Measurements from ENCODE around the gene ADM. TPM values are rescaled to one million over a fixed set of nuclear protein-coding genes. Genes with fewer than 3 reads are reported as not detected.
A peak's percentile ranks its signal among the peaks of the same experiment; 100 is the strongest.

ADM gene
- total RNA-seq, 1 donor from 2014 or later: 569 TPM

DNA sequence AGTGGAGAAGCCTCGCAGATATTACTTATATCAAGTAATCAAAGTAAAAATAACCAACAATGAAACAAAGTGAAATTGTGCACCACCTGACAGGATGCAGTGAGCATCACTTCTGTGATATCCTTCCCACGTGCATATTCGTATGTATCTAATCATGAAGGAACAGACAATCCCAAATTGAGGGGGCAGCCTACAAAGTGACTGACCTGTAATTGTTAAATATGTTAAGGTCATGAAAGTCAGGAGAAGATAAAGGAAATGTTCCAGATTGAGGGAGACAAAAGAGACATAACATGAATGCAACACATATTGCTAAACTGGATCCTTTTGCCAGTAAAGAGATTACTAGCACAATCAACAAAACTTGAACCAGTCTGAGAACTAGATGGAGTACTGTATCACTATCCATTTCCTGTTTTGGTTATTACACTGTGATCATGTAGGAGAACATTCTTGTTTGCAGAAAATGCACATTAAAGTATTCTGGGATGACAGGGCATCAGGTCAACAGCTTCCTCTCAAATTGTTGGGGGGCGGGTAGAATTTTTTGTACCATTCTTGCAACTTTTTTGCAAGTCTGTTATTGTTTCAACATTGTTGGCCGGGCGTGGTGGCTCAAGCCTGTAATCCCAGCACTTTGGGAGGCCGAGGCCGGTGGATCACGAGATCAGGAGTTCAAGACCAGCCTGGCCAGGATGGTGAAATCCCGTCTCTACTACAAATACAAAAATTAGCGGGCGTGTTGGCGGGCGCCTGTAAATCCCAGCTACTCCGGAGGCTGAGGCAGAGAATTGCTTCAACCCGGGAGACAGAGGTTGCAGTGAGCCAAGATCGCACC is 12.9 kb upstream of the ADM start:
- DNase-seq: peak; percentile 55

DNA sequence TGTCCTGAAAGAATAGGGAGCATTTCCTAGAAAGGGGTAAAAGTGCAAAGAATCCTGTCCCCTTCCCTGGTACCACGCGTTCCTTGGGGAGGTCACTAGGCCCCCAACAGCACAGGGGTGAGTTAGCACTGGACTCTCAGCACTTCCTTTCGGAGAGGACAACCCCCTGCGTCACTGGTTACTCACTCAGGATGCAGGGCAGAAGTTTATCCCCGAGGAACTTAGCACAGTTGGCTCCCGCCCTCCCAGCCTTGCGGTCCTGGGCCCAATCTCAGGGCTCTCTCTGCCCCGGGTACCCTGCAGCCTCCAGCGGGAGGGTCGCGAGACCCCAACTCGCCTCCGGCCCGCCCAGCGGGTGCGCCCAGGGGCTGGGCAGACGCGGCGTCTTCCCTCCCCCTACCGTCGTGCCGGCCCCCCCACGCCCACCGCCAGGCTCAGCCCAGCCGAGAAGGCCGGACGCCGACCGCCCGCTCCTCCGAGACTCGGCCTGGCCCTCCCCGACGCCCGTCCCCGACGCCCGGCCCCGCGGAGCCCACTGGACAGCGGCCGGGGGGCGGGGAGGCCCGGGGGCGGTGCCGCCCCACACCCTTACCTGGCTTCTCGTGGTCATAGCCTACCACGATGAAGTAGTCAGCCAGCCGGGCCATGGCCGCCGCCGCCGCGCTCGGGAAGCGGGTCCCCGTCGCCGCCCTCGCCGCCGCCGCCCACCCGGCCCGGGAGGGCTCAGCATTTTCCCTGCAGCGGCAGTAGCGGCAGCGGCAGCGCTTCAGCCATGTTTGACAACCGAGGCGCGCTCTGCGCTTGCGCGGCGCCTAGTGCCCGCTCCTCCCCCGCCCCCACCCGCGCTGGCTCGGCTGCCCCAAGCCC is 11.2 kb upstream of the ADM start, which contains the start of gene SBF2:
TSS of gene SBF2 (minus strand) at position 797 of the 867 bp plus-strand sequence. CDS start at position 647, 150 bp downstream.
- DNase-seq: peak; percentile 95

DNA sequence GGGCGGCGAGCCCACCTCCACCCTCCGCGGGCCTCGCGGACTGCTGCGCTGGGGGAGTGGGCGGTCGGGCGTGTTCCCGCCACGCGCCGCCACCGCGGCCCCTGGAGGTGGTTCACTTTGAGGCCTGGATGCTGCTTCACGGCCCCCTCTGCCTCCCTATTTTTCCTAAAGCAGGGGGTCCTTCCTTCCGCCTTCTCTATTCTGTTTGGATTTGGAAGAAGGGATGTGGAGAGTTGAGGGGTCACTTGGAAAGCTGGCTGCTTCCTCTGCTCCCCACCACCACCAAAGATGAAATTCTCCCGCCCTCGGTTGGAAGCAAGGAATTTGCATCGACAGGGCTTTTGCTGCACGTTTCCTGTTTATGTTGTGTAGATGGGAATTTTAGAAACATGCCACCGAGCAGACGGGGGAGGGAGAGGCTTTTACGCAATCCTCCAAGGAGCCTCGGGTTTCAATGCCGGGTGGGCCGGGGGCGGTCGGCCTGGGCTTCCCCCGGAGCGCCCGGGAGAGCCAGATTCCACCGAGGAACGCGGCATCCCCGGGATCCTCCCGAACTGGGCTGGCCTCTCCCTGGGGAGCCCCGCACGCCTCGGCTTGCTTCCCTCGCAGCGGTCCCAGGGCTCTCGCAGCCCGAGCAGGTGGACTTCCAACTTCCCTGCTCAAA is 10.5 kb upstream of the ADM start:
- DNase-seq: peak; percentile 55

DNA sequence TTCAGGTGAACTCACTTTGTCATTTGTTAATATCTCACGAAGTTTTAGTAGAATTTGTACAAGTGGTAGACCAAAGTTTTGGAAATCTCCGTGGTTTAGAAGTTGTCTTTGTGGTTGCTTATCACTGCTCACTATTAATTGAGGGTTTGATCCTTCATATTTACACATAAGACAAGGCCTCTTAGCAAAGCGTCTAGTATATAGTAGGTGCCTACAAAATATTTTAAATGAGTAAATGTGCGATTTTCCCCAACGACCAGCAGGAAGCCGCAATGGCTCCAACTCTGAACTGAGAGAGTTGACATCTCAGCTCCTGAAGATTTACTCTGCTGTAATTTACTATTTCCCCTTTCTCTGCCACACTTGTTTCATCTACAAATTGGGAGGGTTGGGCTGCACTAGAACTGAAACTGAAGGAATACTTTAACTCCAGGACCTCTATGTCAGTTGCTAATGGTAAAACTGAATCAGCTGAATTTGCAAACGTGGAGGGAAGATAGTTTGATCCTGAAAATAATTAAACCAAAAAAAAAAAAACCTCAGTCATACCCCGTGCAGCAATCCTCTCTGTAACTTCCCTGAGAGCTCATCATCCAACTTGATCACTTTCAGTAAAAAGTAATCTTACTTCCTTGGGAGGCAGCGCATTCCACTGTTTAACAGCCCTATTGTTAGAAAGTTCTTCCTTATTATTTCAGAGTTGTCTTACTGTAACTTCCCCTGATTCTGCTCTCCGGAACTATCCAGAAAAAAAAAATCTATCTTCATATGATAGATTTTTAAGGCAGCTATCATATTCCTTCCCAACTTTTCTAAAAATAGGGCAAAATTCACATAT is 9.6 kb upstream of the ADM start:
- DNase-seq: peak; percentile 55

DNA sequence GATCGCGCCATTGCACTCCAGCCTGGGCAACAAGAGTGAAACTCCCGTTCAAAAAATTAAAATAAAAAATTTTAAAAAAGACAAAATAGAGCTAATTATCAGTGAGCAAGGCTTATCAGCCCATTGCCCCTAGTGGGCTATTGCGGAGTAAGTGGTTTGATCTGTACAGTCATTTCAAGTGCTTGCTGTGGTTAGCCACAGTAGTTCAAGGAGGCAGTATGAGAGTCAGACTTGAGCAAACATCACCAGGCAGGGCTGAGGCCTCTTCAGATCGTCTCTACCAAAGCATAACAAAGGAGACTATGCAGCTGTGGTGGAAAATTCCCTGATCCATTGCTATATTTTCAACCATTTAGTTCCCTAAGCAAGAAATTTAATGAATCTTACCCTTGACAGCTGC is 6.5 kb upstream of the ADM start:
- peak; percentile 21 for DNase-seq

DNA sequence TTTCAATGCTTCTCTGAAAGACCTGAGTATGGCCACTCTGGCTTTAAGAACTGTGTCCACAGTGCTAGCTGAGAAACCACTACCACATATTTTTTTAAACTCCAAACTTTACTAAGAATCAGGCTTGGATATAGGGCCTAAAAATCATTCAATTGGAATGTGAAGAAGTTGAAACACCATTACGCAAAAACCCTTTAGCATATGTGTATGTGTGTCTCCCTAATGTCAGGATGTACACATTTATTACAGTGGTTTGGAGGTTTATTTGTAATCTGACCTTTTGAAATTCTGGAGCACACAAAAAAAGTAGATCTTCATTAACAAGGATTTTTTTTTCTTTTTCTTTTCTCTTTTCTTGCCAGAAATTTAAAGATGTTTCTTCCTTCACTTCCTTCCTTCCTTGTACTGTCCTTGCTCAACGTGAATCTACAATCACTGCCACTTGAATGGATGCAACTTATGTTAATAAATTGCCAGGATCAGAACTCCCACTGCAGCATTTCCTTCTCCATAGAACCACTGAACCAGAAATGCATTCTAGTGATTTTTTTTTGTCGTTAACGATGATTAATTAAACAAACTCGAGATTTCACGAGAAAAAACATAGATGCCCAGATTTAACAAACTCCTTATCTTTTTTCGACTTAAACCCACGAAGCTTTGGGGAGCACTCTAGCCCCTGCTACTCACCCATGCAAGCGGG is 3.1 kb upstream of the ADM start:
- no peak for DNase-seq

DNA sequence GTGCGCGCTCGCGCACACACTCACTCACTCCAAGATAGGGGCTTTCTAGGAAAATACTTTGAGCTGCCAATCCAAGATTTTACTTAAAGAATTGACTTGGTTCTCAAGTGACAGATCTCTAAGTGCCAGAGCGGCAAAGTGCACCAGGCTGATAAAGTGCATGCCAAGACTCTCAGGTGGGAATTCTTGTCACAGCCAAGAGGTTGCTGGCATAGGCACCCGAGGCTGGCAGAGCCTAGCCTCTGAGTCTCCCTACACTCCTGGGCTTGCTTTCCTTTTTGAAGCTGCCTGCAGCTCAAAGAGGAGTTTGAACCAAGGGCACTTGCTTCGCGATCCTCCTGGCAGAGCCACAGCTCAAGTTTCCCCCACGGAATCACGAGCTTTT is 2.5 kb upstream of the ADM start:
- no peak for DNase-seq

DNA sequence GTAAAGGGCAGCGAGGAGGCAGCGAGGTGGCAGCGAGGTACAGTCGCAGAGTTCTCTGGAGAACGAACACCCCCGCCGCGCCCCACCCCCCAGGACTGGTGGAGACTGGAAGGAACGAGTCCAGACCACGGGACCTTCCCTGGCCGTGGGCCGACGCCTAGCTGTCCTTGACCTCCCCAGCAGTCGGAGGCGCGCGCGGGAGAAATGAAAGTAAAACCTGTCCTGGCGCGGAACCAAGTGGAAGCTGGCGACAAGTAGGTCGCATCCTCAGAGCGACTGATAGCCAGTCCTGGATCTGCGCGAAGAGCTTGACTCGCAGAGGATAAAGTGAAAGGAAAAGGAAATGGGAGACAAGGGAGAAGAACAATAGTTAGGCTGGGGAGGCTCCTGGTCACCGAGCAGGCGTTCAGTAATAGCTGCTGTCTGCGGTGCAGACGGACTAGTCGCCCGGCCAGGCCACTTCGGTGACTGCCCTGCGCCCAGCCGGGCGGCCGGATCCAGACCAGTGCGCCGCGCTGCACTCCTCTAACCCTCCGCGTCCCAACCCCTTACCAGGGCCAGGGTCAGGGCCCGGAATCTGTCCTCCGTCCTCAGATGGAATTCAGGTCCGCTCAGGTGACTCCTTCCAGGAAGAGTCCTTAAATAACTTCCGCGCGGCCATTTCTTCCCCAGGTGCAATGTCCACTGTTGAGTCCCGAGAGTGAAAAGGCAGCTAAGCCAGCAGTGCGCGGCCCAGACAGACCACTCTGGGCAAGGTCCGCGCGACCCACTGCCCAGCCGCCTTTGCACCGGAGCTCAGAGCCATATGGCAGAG is 1.9 kb upstream of the ADM start:
- peak; percentile 72 for DNase-seq

DNA sequence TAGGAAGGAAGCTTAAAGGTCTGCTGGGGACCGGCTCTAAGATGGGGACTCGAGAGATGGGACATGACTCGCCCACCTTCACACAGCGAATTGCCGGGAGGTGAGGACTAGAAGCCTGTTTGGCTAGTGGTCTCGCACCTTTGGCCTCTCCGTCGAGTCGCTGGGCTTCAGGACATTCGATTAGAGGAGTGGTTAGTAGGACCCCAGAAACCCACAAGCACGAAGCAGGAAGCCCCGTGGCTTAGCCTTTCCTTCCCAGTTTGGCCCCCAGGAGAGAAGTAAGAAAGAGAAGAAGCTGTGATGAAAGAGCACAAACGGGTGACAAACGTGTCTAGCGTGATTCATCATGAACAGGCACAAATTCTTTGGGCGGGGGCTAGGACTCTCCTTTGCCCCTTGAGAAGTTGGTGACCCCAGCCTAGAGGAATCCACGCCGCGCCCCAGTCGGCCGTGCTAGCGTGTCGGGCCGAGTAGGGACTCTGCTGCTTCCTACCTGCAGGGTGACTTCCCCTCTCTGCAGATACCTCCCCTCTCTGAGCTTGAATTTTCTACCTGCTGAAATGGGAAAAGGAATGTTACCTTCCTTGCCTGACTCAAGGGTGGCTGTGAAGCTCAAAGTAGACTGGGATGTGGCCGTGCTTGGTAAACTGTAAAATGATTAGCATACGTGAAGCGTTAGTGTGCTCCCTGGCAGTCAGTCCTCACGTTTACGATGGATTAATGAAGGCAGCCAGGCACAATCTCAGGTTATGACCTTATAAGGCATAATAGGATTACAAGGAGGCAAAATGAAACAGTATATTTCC is 1.1 kb upstream of the ADM start:
- peak; percentile 67 for DNase-seq

DNA sequence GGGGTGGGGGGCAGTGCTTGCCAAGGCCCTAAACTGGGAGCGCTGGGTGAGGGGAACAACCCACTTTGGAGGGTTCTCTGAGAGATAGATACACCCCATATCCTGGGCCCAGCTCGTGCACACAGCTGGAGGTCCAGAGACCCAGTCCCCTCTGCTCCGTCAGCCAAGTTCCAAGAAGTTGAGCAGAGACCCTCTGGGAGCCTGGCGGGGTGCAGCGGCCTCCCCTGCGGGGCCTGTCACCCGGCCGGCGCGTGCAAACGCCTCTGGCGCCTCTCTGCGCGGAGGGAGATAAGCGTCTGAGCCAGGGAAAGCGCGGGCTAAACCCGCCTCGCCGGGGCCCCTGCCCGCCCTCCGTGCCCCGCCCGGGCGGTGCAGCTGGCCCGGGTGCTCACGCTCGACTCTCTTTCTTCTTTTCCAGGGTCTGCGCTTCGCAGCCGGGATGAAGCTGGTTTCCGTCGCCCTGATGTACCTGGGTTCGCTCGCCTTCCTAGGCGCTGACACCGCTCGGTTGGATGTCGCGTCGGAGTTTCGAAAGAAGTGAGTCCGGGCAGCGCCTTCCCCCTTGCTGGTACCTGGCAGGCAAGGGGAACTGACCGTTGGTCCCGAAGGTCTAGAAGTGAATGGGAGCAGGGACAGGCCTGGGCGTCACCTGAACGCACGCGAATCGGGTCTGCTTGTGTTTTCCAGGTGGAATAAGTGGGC is 540 bp downstream of the ADM start:
- peak; percentile 50 for DNase-seq

DNA sequence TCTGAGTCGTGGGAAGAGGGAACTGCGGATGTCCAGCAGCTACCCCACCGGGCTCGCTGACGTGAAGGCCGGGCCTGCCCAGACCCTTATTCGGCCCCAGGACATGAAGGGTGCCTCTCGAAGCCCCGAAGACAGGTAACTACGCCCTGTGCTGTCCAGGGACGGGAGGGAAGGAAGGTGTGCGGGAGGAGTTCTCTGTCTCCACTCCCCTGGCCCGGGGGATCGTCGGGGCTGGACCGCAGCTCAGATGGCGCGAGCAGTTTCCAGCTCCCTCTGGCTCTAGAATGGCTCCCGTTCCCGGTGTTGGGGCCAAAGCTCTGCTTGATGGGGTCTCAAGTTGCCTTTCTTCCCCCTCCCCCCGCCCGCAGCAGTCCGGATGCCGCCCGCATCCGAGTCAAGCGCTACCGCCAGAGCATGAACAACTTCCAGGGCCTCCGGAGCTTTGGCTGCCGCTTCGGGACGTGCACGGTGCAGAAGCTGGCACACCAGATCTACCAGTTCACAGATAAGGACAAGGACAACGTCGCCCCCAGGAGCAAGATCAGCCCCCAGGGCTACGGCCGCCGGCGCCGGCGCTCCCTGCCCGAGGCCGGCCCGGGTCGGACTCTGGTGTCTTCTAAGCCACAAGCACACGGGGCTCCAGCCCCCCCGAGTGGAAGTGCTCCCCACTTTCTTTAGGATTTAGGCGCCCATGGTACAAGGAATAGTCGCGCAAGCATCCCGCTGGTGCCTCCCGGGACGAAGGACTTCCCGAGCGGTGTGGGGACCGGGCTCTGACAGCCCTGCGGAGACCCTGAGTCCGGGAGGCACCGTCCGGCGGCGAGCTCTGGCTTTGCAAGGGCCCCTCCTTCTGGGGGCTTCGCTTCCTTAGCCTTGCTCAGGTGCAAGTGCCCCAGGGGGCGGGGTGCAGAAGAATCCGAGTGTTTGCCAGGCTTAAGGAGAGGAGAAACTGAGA is 1.4 kb downstream of the ADM start:
- DNase-seq: peak; percentile 47

DNA sequence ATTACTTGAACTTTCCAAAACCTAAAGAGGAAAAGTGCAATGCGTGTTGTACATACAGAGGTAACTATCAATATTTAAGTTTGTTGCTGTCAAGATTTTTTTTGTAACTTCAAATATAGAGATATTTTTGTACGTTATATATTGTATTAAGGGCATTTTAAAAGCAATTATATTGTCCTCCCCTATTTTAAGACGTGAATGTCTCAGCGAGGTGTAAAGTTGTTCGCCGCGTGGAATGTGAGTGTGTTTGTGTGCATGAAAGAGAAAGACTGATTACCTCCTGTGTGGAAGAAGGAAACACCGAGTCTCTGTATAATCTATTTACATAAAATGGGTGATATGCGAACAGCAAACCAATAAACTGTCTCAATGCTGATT is 2.1 kb downstream of the ADM start:
- DNase-seq: no peak

DNA sequence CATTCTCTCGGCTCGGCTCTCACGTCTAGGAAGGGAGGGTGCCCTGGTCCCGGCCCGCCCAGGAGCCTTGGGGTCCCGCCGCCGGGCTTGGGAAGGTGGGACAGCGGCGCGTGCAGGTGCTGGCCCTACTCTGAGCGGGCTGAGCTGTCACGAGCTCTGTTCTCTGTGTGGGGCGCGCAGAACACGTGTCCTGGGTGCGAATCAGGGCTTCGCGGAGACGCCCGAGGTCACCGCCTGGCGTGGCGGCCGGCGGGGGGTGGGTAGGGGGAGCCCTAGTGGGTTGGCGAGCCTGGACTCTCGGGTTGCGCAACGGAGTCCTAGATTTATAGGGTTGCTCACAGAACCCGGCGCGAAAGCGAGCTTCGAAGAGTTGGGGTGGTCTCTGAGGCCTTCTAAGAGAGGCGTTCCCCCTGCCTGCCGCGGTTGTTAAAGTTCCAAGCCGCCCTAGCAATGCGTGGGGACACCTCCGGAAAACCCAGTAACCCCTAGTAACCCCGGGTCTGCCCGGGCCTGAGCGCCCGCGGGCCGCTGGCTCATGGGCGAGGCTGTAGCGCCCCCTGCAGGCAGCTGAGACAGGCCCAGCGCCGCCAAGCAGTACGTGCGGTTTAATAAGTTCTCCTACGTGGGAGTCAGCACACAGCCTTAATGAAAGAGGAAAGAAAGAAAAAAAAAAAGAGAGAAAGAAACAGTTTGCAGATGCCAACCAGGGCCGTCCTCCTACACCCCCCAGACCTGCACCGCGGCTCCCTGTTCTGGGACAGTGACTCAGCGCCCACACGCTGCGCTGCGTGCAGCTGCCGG is 2.7 kb downstream of the ADM start:
- DNase-seq: peak; percentile 95

DNA sequence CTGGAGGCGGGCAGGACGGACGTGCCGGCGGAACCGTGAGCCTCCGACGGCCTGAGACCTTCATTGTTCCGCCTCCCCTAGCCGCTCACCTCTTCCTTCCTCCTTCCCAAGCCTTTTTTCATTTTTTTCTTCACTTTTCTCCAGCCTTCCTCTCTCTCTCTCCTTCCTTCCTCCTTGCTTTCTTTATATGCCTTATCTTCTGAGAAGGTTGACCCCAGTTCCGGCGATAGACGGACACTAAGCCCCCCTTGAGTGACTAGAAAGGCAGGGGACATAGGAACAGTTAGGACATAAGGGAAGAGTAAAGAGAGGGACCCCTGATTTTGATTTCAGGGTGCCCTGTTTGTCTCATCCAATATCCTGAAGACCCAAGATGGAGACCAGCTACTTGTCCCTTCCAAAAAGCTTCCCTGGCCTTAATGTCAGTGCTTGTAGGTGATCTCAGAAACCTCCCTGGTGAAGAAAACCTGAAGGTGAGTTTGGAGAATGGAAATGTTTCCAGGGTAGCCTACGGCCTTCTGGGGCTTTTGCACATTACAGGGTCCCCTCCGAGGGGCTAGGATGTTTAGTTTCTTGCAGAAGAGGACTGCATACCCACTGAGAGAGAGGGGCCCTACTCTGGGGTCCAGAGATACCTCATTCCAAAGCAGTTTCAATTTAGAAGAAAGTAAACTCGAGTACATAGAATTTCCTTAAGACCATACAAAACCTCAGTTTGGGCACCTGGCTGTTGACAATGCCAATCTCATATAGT is 3.5 kb downstream of the ADM start:
- peak; percentile 36 for DNase-seq

DNA sequence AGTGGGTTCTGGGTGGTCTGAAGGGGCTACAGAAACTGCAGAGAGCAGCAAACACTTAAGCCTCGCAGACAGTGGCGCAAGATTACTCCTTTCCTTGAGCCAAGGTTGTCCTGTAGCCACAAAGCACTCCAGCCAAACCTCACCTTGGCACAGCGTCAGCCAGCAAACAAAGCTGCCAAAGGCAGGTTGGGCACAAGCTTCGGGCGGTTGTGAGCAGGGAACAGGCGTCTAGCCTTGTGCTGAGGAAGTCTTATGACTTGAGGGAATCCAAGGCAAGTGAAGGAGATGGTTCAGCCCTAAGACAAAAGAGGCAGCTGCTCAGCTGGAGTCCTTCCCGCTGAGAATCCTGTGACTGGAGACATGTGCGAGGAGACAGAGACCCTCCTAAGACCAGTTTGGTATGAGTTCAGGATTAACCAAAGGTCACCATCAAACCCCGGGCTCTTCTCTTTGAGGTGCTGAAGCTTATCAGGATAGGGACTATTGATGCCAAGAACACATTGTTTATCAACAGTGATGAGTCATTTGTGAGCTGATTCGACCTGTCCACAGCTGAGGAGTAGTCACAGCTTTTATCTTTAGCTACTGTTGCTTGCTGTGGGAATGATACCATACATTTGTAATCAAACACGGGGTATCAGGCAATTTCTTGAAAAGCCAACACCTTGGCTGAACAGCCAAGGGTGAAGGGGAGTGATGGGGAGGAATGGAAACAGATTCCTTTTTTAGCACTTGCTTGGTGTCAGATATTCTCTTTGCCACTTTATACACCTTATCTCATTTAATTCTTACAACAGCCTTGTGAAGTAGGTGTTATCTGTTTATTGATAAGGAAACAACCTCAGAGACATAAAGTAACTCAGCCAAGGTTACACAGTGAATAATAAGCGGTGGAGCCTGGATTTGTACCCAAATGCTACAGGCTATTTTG is 4.6 kb downstream of the ADM start:
- DNase-seq: peak; percentile 80
